HG02588 (cell line): ENCODE data around the gene BMPER.

Source experiments
- ATAC-seq: cut with Tn5 transposase; IDR thresholded peaks from one replicate; pipeline ENCODE4 v1.9.1; 2021; ENCODE audit warnings: mild to moderate bottlenecking, moderate library complexity; ENCODE audit not compliant: unreplicated experiment

The BMPER gene

GRCh38 chr7:33964417-33965182 lies 59.3 kb downstream of the BMPER start:
- ATAC-seq = no peak

- ATAC-seq = no peak
These were observed 59.9 kb downstream of the BMPER start for GRCh38 chr7:33965183-33965744.

GRCh38 chr7:33968591-33968990 lies 63.3 kb downstream of the BMPER start:
- no peak for ATAC-seq

- no peak for ATAC-seq
These were observed 65.2 kb downstream of the BMPER start for GRCh38 chr7:33970536-33970935.

- ATAC-seq = no peak
These were observed 65.8 kb downstream of the BMPER start for GRCh38 chr7:33971106-33971505.

GRCh38 chr7:33973231-33974015 lies 68.1 kb downstream of the BMPER start:
- ATAC-seq = no peak

- no peak for ATAC-seq
These were observed 74.0 kb downstream of the BMPER start for GRCh38 chr7:33979300-33979806.

GRCh38 chr7:33979807-33980355 lies 74.5 kb downstream of the BMPER start:
- ATAC-seq = no peak

GRCh38 chr7:33981226-33981625 lies 75.9 kb downstream of the BMPER start:
- no peak for ATAC-seq

GRCh38 chr7:33981671-33982424 lies 76.5 kb downstream of the BMPER start:
- no peak for ATAC-seq

GRCh38 chr7:33982425-33982786 lies 77.1 kb downstream of the BMPER start:
- ATAC-seq = no peak

GRCh38 chr7:33986451-33986850 lies 81.1 kb downstream of the BMPER start:
- ATAC-seq = no peak

- ATAC-seq = no peak
These were observed 81.9 kb downstream of the BMPER start for GRCh38 chr7:33986951-33987947.

- ATAC-seq = no peak
These were observed 91.6 kb downstream of the BMPER start for GRCh38 chr7:33996899-33997298.

- no peak for ATAC-seq
These were observed 93.1 kb downstream of the BMPER start for GRCh38 chr7:33998476-33998875.

GRCh38 chr7:34011017-34011695 lies 105.8 kb downstream of the BMPER start:
- ATAC-seq = no peak

- ATAC-seq = no peak
These were observed 106.4 kb downstream of the BMPER start for GRCh38 chr7:34011696-34012095.

GRCh38 chr7:34013421-34013820 lies 108.1 kb downstream of the BMPER start:
- no peak for ATAC-seq

GRCh38 chr7:34015651-34016050 lies 110.3 kb downstream of the BMPER start:
- no peak for ATAC-seq
